GM10266 (cell line): ENCODE data around the gene CDH12.

ENCODE experiments used
- DNase-seq: peaks from one replicate; pipeline ENCODE4 v3.0.0; 2012; ENCODE audit errors: extremely low spot score
- CTCF ChIP-seq: IDR thresholded peaks from 2 replicates; pipeline ENCODE4 v1.5.1; 2012; ENCODE audit warnings: mild to moderate bottlenecking, low read depth; ENCODE audit not compliant: control insufficient read depth, insufficient read depth; ENCODE audit errors: missing control alignments

The CDH12 gene

GRCh38 chr5:22728610-22729009, 124.5 kb downstream of the CDH12 start:
- no peak for DNase-seq
- TF ChIP-seq CTCF, result no peak

- TF ChIP-seq CTCF, result no peak
- DNase-seq, result no peak
Observed at GRCh38 chr5:22722491-22722890, 130.7 kb downstream of the CDH12 start.

GRCh38 chr5:22722056-22722455, 131.1 kb downstream of the CDH12 start:
- no peak for DNase-seq
- TF ChIP-seq CTCF, result no peak

- TF ChIP-seq CTCF, result no peak
Observed at GRCh38 chr5:22719842-22720241, 133.3 kb downstream of the CDH12 start.

GRCh38 chr5:22710660-22711059, 142.5 kb downstream of the CDH12 start:
- no peak for TF ChIP-seq CTCF
- no peak for DNase-seq

More at GRCh38 chr5:22719842-22720241, 133.3 kb downstream of the CDH12 start:
- DNase-seq, result no peak

- no peak for DNase-seq
- TF ChIP-seq CTCF, result no peak
Observed at GRCh38 chr5:22709743-22710142, 143.4 kb downstream of the CDH12 start.

- TF ChIP-seq CTCF, result no peak
- no peak for DNase-seq
Observed at GRCh38 chr5:22708770-22709328, 144.3 kb downstream of the CDH12 start.
